Panc1 (cell line): ENCODE results near the gene EEIG1. TPM values are rescaled to one million over a fixed set of nuclear protein-coding genes. Genes with fewer than 3 reads are reported as not detected.

Experiments
- ATAC-seq: fragments of 200-7000 bp; cut with Tn5 transposase; 2 replicates; pipeline ENCODE4 v1.9.1; 2020; ENCODE audit warnings: mild to moderate bottlenecking, moderate library complexity
- BruUV-seq: library from RNA; stranded (reverse); fragments of 400-500 nt; replicated peaks from 2 replicates; lab custom pipeline; 2021; lab: Mats Ljungman, UMichigan
- CTCF ChIA-PET: fragments of 300-600 bp; sonication (Branson Sonifier 250); formaldehyde crosslinking; loops from one replicate; lab custom pipeline; 2022; ENCODE audit warnings: antibody characterized with exemption; lab: Charles Lee
- POLR2A ChIA-PET: fragments of 300-600 bp; sonication (Branson Sonifier 250); formaldehyde crosslinking; loops from one replicate; lab custom pipeline; 2022; ENCODE audit warnings: antibody characterized with exemption; lab: Charles Lee
- DNase-seq: peaks from one replicate; pipeline ENCODE4 v3.0.0-alpha.2; 2010; ENCODE audit warnings: low read depth, low spot score
- H3K27ac ChIP-seq: 2 replicates; pipeline ENCODE4 v1.5.1; 2011; ENCODE audit warnings: mild to moderate bottlenecking, low read length, inconsistent platforms
- H3K27me3 ChIP-seq: fragments of 200-500 bp; sonication (Bioruptor generic); 2 replicates; pipeline ENCODE4 v1.6.0; 2014; ENCODE audit warnings: low read length, inconsistent platforms; ENCODE audit not compliant: control insufficient read depth, insufficient read depth
- H3K36me3 ChIP-seq: fragments of 200-500 bp; sonication (Bioruptor generic); 2 replicates; pipeline ENCODE4 v1.5.1; 2014; ENCODE audit warnings: inconsistent platforms, mild to moderate bottlenecking, low read length, moderate library complexity; ENCODE audit not compliant: control insufficient read depth, insufficient read depth
- H3K4me1 ChIP-seq: 2 replicates; pipeline ENCODE4 v1.5.1; 2011; ENCODE audit warnings: inconsistent platforms, mild to moderate bottlenecking, low read length, moderate library complexity; ENCODE audit not compliant: control insufficient read depth, insufficient read depth
- H3K4me3 ChIP-seq, 2 experiments: 2 replicates each; pipeline ENCODE4 v1.5.1; 2011 to 2012; ENCODE audit warnings: low read depth in 2 of 2, low read length in 2 of 2, mild to moderate bottlenecking in 2 of 2, inconsistent platforms in 1 of 2, moderate library complexity in 1 of 2
- H3K9me3 ChIP-seq: fragments of 200-500 bp; sonication (Bioruptor generic); 2 replicates; pipeline ENCODE4 v1.5.1; 2014; ENCODE audit warnings: low read depth, mild to moderate bottlenecking, inconsistent platforms, low read length, moderate library complexity; ENCODE audit not compliant: control insufficient read depth, insufficient read depth
- CTCF ChIP-seq: fragments of 450-650 bp; IDR thresholded peaks from 2 replicates; pipeline ENCODE4 v1.5.1; 2017; ENCODE audit warnings: mild to moderate bottlenecking
- POLR2AphosphoS5 ChIP-seq: IDR thresholded peaks from 2 replicates; pipeline ENCODE4 v1.6.1; 2012; ENCODE audit warnings: mild to moderate bottlenecking, low read depth, low read length, moderate library complexity
- SIN3A ChIP-seq: IDR thresholded peaks from 2 replicates; pipeline ENCODE4 v1.6.1; 2012; ENCODE audit warnings: low read depth, mild to moderate bottlenecking, low read length, moderate library complexity, borderline replicate concordance; ENCODE audit not compliant: insufficient read depth
- TCF7L2 ChIP-seq: IDR thresholded peaks from 2 replicates; pipeline ENCODE4 v1.6.1; 2011; ENCODE audit warnings: mild to moderate bottlenecking, low read depth, low read length, inconsistent platforms
- in situ Hi-C: cut with HindIII; loops from 2 replicates; pipeline ENCODE4 v1.10.0; 2016; ENCODE audit warnings: low sequenced_read_pairs, low pct_unique_long_range_greater_than_20kb
- intact Hi-C: fragments of 100-400 bp; cut with micrococcal nuclease; formaldehyde crosslinking; loops from one replicate; pipeline ENCODE4 v1.10.0; 2022; ENCODE audit not compliant: unreplicated experiment
- total RNA-seq: library from RNA; stranded (reverse); gene quantifications from one replicate; pipeline ENCODE4 v1.2.1, GENCODE V29; 2021; ENCODE audit not compliant: unreplicated experiment
- TF ChIP-seq, protein P1 (sequence below), 2 experiments: IDR thresholded peaks; 2 replicates each; pipeline ENCODE4 v1.6.1; 2011 to 2012; ENCODE audit warnings: low read depth in 2 of 2, control low read depth in 1 of 2, low read length in 1 of 2, mild to moderate bottlenecking in 1 of 2, moderate library complexity in 1 of 2; ENCODE audit not compliant: insufficient read depth in 1 of 2

EEIG1 gene
- total RNA-seq, 1 experiment from 2014 or later: 361 TPM

DNA sequence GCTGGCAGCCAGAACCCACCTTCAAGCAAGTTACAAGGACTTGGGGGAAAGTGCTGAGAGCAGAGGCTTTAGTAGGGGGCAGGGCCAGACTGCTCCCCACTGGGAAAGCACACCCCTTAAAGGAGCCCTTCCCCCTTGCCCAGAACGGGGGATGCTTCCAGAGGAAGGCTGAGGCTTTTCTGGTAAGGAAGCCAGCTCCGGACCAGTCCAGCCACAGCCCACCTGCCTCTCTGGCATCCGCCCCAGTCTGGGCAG lies 38.9 kb downstream of the EEIG1 start:
- POLR2A ChIA-PET: no interaction called here
- CTCF ChIA-PET: interaction anchor here (0.9 to 1.0 kb wide), 2 partner anchors 57 to 75 kb away, joined by 3 to 5 read pairs; no protein-coding TSS in a partner anchor
- in situ Hi-C loops (loop anchor here (25.0 kb wide), 1 partner anchor 145 kb away; no protein-coding TSS in a partner anchor), intact Hi-C loops (loop anchor here (5.0 kb wide), 2 partner anchors 35 to 95 kb away; no protein-coding TSS in a partner anchor)
- peak overlapping the region; percentile 93 for H3K27ac ChIP-seq
- peaks cover 11% of the 10 kb centered on the region for H3K36me3 ChIP-seq
- no peaks in the 10 kb centered on the region for H3K27me3 ChIP-seq
- H3K9me3 ChIP-seq: no peaks in the 10 kb centered on the region
- H3K4me3 ChIP-seq: no peak overlapping the region
- H3K4me1 ChIP-seq: peaks cover 70% of the 10 kb centered on the region
- BruUV-seq: no TSS peak
- TF ChIP-seq SIN3A (no peak), CTCF (no peak), TCF7L2 (no peak), POLR2AphosphoS5 (0 out of 2 replicates have a peak, but pooled peaks have one; percentile 0)
- TF ChIP-seq, protein P1, sequence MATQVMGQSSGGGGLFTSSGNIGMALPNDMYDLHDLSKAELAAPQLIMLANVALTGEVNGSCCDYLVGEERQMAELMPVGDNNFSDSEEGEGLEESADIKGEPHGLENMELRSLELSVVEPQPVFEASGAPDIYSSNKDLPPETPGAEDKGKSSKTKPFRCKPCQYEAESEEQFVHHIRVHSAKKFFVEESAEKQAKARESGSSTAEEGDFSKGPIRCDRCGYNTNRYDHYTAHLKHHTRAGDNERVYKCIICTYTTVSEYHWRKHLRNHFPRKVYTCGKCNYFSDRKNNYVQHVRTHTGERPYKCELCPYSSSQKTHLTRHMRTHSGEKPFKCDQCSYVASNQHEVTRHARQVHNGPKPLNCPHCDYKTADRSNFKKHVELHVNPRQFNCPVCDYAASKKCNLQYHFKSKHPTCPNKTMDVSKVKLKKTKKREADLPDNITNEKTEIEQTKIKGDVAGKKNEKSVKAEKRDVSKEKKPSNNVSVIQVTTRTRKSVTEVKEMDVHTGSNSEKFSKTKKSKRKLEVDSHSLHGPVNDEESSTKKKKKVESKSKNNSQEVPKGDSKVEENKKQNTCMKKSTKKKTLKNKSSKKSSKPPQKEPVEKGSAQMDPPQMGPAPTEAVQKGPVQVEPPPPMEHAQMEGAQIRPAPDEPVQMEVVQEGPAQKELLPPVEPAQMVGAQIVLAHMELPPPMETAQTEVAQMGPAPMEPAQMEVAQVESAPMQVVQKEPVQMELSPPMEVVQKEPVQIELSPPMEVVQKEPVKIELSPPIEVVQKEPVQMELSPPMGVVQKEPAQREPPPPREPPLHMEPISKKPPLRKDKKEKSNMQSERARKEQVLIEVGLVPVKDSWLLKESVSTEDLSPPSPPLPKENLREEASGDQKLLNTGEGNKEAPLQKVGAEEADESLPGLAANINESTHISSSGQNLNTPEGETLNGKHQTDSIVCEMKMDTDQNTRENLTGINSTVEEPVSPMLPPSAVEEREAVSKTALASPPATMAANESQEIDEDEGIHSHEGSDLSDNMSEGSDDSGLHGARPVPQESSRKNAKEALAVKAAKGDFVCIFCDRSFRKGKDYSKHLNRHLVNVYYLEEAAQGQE (IDR thresholded peaks at IDR 0.05; ENCODE audit: insufficient read depth in 1 of 2, low read depth in 2 of 2, low read length in 1 of 2): no peak
- no peak for ATAC-seq
- no peak for DNase-seq

GRCh38 chr9:127941062-127941960 lies 39.5 kb downstream of the EEIG1 start:
- Histone ChIP-seq H3K36me3 (peaks cover 12% of the 10 kb centered on the region), H3K27me3 (no peaks in the 10 kb centered on the region), H3K4me1 (peaks cover 65% of the 10 kb centered on the region), H3K27ac (peak overlapping the region; percentile 93), H3K9me3 (no peaks in the 10 kb centered on the region), H3K4me3 (no peak overlapping the region)
- TF ChIP-seq CTCF (no peak), POLR2AphosphoS5 (no peak), SIN3A (no peak), TCF7L2 (no peak)
- TF ChIP-seq, protein P1 (IDR thresholded peaks at IDR 0.05; ENCODE audit: insufficient read depth in 1 of 2, low read depth in 2 of 2, low read length in 1 of 2): no peak
- TSS peak; percentile 44 for BruUV-seq
- CTCF ChIA-PET: interaction anchor here (1.0 kb wide), 1 partner anchor 58 kb away, joined by 5 read pairs; no protein-coding TSS in a partner anchor
- DNase-seq (no peak), ATAC-seq (no peak)
- intact Hi-C loops (loop anchor here (5.0 kb wide), 2 partner anchors 36 to 96 kb away; no protein-coding TSS in a partner anchor), in situ Hi-C loops (loop anchor here (25.0 kb wide), 1 partner anchor 146 kb away; no protein-coding TSS in a partner anchor)
- POLR2A ChIA-PET: no interaction called here
